ENCODE data around the gene LYRM7.
"Not testable (repeated sequence)": the region's sequence is repeated elsewhere in the genome, so short reads cannot be mapped to it uniquely, and the experiment has no call there.

Gene LYRM7

DNA sequence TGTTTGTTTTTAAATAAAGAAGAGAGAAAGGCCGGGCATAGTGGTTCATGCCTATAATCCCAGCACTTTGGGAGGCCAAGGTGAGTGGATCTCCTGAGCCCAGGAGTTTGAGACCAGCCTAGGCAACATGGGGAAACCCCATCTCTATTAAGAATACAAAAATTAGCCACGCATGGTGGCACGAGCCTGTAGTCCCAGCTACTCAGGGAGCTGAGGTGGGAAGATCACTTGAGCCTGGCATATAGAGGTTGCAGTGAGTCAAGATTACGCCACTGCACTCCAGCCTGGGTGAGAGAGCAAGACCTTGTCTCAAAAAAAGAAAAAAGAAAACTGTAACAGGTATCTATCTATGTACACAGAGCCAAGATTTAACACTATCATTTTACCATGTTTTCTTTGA is 58.9 kb downstream of the LYRM7 start:
- H3K4me1 ChIP-seq (ENCODE audit: insufficient read depth, low read length), result no peaks in the 10 kb centered on the region
- no peak overlapping the region for H2AFZ ChIP-seq (ENCODE audit: low read depth, low read length)
- H3K36me3 ChIP-seq (ENCODE audit: insufficient read depth, low read length), result no peaks in the 10 kb centered on the region
- no peak overlapping the region for H3K4me3 ChIP-seq (ENCODE audit: low read length)
- H3K9me3 ChIP-seq (ENCODE audit: low read length), result no peaks in the 10 kb centered on the region
- no peaks in the 10 kb centered on the region for H3K27me3 ChIP-seq (ENCODE audit: insufficient read depth, low read length)

DNA sequence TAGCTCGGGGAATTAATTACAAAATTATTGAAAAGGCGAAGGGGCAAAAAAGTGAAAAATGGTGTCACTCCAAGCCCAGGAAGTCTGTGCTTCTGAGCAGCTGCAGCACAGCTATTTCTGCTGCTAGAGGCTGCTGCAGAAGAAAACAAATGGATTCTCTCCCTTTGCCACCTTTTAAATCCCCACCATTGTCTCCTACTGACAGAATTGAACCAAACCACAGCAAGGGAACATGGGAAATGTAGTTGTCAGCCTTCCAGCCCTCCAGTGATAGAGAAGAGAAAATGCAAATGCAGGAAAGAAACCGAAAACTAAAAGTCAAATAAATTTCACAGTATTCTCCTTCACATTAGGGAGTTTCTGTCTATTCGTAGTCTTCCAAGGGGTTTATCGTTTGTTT is 59.7 kb downstream of the LYRM7 start:
- no peaks in the 10 kb centered on the region for H3K9me3 ChIP-seq (ENCODE audit: low read length)
- peak overlapping the region; percentile 74 for H2AFZ ChIP-seq (ENCODE audit: low read depth, low read length)
- no peaks in the 10 kb centered on the region for H3K36me3 ChIP-seq (ENCODE audit: insufficient read depth, low read length)
- H3K4me1 ChIP-seq (ENCODE audit: insufficient read depth, low read length), result no peaks in the 10 kb centered on the region
- no peak overlapping the region for H3K4me3 ChIP-seq (ENCODE audit: low read length)
- H3K27me3 ChIP-seq (ENCODE audit: insufficient read depth, low read length), result no peaks in the 10 kb centered on the region

DNA sequence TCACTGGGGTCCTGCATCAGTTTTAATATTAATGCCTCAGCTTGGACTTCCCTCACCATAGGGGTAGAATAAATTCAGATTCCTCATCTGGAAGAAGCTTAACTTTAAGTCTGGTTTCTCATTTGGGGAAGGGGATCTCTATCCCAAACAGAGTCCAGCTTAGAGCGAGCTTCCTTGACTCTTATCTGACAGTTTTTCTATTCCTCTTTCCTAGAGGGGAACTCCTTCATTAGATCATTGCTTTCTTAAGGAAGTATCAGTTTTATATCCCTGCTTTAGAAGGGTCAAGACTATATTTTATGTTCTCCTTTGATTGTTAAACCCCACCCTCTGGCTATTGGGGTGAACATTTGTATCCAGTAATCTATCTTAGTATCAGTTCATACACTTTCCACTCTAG is 68.9 kb downstream of the LYRM7 start:
- no peaks in the 10 kb centered on the region for H3K4me1 ChIP-seq (ENCODE audit: insufficient read depth, low read length)
- H3K27me3 ChIP-seq (ENCODE audit: insufficient read depth, low read length), result no peaks in the 10 kb centered on the region
- H2AFZ ChIP-seq (ENCODE audit: low read depth, low read length), result no peak overlapping the region
- H3K36me3 ChIP-seq (ENCODE audit: insufficient read depth, low read length), result no peaks in the 10 kb centered on the region
- H3K9me3 ChIP-seq (ENCODE audit: low read length), result no peaks in the 10 kb centered on the region
- H3K4me3 ChIP-seq (ENCODE audit: low read length), result no peak overlapping the region

DNA sequence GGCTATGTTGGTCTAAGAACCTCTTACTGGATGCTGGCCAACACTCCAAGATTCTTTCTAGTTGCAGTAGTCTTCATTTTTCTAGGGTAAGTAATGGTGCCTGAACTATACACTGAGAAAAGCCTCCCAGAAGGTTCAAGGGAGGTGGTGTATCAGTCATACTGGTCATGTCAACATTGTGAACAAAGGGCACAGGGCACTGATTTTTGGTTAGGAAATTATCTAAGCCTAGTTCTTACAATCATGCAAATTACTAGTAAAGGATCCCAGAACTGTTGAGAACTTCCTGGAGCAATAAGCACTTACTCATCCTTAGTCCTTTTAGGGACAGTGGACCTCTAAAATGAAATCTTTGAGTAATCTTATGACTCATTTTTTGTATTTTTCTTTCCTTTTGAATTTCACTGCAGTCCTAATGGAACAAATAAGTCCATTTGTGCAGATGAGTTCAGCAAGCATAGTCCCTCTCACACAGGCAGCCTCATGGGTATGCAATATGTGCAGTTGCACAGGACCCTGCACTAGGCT is 72.0 kb downstream of the LYRM7 start:
- no peak overlapping the region for H2AFZ ChIP-seq (ENCODE audit: low read depth, low read length)
- H3K9me3 ChIP-seq (ENCODE audit: low read length), result no peaks in the 10 kb centered on the region
- no peaks in the 10 kb centered on the region for H3K36me3 ChIP-seq (ENCODE audit: insufficient read depth, low read length)
- H3K4me3 ChIP-seq (ENCODE audit: low read length), result no peak overlapping the region
- H3K4me1 ChIP-seq (ENCODE audit: insufficient read depth, low read length), result no peaks in the 10 kb centered on the region
- H3K27me3 ChIP-seq (ENCODE audit: insufficient read depth, low read length), result no peaks in the 10 kb centered on the region

DNA sequence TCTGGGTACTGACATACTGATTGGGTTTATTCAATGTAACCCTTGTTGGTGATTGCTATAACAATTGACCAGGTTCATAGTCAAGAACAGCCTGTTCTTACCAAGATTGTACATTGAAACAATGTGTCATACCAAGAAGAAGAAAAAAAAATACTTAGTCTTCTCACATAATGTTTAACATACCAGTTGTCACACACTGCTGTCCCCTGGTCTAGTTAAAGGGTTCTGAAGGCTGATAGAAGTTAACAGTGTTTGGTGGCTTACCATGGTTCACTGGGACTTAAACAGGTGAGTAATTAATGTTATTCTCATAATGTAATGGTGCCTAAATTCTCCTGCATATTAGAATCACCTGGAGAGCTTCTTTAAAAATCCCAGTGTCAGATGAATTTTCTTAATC is 74.6 kb downstream of the LYRM7 start:
- H3K36me3 ChIP-seq (ENCODE audit: insufficient read depth, low read length), result no peaks in the 10 kb centered on the region
- no peaks in the 10 kb centered on the region for H3K9me3 ChIP-seq (ENCODE audit: low read length)
- H3K4me3 ChIP-seq (ENCODE audit: low read length), result no peak overlapping the region
- no peaks in the 10 kb centered on the region for H3K27me3 ChIP-seq (ENCODE audit: insufficient read depth, low read length)
- H2AFZ ChIP-seq (ENCODE audit: low read depth, low read length), result no peak overlapping the region
- no peaks in the 10 kb centered on the region for H3K4me1 ChIP-seq (ENCODE audit: insufficient read depth, low read length)

DNA sequence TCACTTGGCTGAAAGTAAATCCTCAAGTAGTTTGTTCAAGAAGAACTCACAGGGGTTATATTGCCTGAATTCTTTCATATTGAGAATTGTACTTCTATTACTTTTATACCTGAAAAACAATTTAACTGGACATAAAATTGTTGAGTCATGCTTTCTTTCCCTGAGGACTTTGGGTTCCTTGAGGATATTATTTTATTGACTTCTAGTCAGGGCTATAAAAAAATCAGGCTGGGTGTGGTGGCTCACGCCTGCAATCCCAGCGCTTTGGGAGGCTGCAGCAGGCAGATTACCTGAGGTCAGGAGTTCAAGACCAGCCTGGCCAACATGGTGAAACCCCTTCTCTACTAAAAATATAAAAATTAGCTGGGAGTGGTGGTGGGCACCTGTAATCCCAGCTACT is 75.2 kb downstream of the LYRM7 start:
- Histone ChIP-seq H3K4me3 (ENCODE audit: low read length) (no peak overlapping the region), H3K36me3 (ENCODE audit: insufficient read depth, low read length) (no peaks in the 10 kb centered on the region), H3K4me1 (ENCODE audit: insufficient read depth, low read length) (no peaks in the 10 kb centered on the region), H3K9me3 (ENCODE audit: low read length) (no peaks in the 10 kb centered on the region), H3K27me3 (ENCODE audit: insufficient read depth, low read length) (no peaks in the 10 kb centered on the region), H2AFZ (ENCODE audit: low read depth, low read length) (no peak overlapping the region)

DNA sequence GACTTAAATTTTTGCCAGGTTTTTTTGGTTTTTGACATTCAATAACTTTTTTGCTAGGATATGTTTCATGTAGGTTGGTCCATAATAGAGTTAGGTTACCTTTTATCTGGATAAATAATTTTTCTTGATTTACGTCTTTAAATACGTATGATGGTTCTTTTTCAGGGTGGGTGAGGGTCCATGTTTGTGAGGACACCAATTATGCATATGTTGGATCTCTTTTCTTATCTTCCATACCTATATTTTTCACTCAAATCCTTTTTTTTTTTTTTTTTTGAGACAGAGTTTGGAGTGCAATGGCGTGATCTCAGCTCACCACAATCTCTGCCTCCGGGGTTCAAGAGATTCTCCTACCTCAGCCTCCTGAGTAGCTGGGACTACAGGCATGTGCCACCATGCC is 75.8 kb downstream of the LYRM7 start:
- H2AFZ ChIP-seq (ENCODE audit: low read depth, low read length), result no peak overlapping the region
- H3K9me3 ChIP-seq (ENCODE audit: low read length), result no peaks in the 10 kb centered on the region
- H3K4me3 ChIP-seq (ENCODE audit: low read length), result no peak overlapping the region
- H3K36me3 ChIP-seq (ENCODE audit: insufficient read depth, low read length), result no peaks in the 10 kb centered on the region
- H3K27me3 ChIP-seq (ENCODE audit: insufficient read depth, low read length), result no peaks in the 10 kb centered on the region
- H3K4me1 ChIP-seq (ENCODE audit: insufficient read depth, low read length), result no peaks in the 10 kb centered on the region

DNA sequence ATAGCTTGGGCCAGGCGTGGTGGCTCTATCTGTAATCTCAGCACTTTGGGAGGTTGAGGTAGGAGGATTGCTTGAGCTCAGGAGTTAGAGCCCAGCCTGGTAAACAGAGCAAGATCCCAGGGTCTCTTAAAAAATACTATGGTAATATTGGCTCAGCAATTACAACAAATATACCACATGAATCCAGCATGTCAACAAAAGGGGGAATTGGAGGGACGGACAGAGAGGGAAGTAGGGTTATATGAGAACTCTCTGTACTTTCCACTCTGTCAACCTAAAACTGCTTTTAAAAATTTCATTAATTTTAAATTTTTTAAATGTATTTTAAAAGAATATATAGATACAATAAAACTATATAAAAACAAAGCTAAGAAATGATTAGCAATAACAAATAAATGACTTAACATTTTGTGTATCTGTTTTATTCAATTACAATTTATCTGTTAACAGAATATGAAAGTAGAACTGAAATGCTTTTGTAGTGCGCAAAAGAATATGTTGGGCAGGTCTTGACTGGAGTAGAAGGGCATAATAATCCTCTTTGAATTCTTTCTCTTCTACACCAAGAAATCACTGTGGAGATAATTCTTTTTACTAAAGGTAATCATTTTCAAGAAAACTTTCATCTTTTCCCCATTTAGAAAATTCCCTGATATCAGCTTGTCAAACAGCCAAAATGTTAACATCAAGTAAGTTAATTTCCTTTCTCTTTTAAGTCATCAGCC is 80.2 kb downstream of the LYRM7 start:
- no peaks in the 10 kb centered on the region for H3K9me3 ChIP-seq (ENCODE audit: low read length)
- H3K36me3 ChIP-seq (ENCODE audit: insufficient read depth, low read length), result no peaks in the 10 kb centered on the region
- H3K4me1 ChIP-seq (ENCODE audit: insufficient read depth, low read length), result no peaks in the 10 kb centered on the region
- no peak overlapping the region for H2AFZ ChIP-seq (ENCODE audit: low read depth, low read length)
- no peak overlapping the region for H3K4me3 ChIP-seq (ENCODE audit: low read length)
- H3K27me3 ChIP-seq (ENCODE audit: insufficient read depth, low read length), result no peaks in the 10 kb centered on the region

DNA sequence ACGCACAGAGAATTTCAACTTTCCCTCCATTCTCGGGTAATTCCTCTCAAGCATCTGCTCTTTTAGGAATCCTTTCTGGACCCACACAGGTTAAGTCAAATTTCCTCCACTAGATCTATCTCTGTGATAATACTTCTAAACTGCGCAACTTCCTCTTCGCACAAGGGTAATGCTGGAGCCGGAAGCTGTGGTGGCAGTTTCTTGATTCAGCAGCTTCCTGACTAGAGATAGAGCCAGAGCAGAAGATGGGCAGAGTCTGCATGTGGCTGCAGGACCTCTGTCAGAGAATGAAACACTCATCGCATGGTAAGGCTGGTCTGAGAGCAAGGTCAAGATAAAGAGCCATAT is 82.1 kb downstream of the LYRM7 start:
- Histone ChIP-seq H3K27me3 (ENCODE audit: insufficient read depth, low read length) (no peaks in the 10 kb centered on the region), H3K9me3 (ENCODE audit: low read length) (no peaks in the 10 kb centered on the region), H3K36me3 (ENCODE audit: insufficient read depth, low read length) (no peaks in the 10 kb centered on the region), H3K4me1 (ENCODE audit: insufficient read depth, low read length) (no peaks in the 10 kb centered on the region), H2AFZ (ENCODE audit: low read depth, low read length) (no peak overlapping the region), H3K4me3 (ENCODE audit: low read length) (no peak overlapping the region)

DNA sequence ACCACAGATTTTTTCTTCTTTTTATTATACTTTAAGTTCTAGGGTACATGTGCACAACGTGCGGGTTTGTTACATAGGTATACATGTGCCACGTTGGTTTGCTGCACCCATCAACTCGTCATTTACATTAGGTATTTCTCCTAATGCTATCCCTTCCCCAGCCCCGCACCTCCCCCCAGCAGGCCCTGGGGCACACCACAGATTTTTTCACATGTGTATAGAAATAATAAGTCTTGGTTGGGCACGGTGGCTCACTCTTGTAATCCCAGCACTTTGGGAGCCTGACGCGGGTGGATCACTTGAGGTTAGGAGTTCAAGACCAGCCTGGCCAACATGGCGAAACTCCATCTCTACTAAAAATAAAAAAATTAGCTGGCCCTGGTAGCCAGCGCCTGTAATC is 83.3 kb downstream of the LYRM7 start:
- not testable (repeated sequence) for H3K36me3 ChIP-seq (ENCODE audit: insufficient read depth, low read length); H3K9me3 ChIP-seq (ENCODE audit: low read length); H2AFZ ChIP-seq (ENCODE audit: low read depth, low read length); H3K27me3 ChIP-seq (ENCODE audit: insufficient read depth, low read length); H3K4me1 ChIP-seq (ENCODE audit: insufficient read depth, low read length); H3K4me3 ChIP-seq (ENCODE audit: low read length)

DNA sequence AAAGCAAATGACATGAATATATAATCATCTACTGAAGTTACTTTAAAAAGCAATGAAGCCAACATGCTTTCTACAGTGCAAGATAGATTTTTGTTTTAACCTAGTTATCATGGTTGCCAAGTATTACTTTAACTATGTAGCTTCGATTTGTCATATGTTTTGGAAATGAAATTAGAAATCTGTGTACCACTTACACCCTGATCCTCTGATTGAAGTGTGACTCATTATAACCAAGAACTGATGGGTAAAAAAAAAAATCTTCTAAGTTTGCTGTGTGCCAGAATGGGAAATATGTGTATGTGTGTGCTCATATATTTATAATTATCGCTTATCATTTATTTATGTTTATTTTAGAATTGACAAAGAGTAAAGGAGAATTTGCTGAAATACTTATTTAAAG is 84.0 kb downstream of the LYRM7 start:
- no peaks in the 10 kb centered on the region for H3K9me3 ChIP-seq (ENCODE audit: low read length)
- H3K4me3 ChIP-seq (ENCODE audit: low read length), result no peak overlapping the region
- no peak overlapping the region for H2AFZ ChIP-seq (ENCODE audit: low read depth, low read length)
- no peaks in the 10 kb centered on the region for H3K27me3 ChIP-seq (ENCODE audit: insufficient read depth, low read length)
- H3K4me1 ChIP-seq (ENCODE audit: insufficient read depth, low read length), result no peaks in the 10 kb centered on the region
- no peaks in the 10 kb centered on the region for H3K36me3 ChIP-seq (ENCODE audit: insufficient read depth, low read length)

All from neuron (in vitro differentiated cells).